NCI-H1436 treated with DMSO at 0.1 percent for 48 hours (cell line): ENCODE data around the gene SIRPG.
"Not testable (repeated sequence)": the region's sequence is repeated elsewhere in the genome, so short reads cannot be mapped to it uniquely, and the experiment has no call there.

ENCODE experiments used
- DNase-seq: peaks from one replicate; lab custom pipeline; 2025; lab: John Stamatoyannopoulos, UW

Gene SIRPG

DNA sequence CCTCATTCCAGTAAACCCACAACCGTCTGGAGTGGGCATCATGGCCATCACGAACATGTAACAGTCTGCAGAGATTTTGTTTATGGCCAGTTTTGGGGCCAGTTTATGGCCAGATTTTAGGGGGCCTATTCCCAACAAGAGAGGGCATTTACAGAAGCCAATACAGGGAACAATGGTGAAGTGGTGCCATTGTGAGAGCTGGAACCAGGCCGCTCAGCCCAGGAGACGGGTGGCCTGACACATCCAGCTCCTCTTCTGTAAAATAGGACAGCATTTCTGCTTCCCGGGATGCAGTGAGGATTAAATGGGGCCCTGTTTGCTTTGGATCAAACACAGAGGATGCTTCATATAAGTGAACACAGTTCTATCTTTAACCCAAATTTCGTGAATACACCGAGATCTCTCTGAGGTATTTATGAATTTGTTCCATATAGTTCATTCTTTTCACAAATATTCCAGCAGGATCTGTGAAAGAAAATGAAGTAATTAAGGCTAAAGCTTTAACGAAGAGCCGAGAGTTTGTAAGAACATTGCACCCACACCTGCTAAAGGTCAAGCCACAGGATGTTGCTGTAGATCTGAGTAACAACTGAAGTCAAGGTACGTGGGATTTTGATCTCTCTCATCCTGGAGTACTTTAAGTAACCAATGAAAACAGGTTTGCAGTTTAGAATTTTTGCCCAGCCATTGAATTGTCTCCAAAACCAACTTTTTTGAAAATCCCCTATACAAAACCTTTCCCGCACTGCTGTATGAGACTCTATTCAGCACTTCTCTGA, 14.5 kb upstream of the SIRPG start:
- DNase-seq, result no peak

GRCh38 chr20:1669304-1669703, 11.7 kb upstream of the SIRPG start:
- DNase-seq, result no peak

DNA sequence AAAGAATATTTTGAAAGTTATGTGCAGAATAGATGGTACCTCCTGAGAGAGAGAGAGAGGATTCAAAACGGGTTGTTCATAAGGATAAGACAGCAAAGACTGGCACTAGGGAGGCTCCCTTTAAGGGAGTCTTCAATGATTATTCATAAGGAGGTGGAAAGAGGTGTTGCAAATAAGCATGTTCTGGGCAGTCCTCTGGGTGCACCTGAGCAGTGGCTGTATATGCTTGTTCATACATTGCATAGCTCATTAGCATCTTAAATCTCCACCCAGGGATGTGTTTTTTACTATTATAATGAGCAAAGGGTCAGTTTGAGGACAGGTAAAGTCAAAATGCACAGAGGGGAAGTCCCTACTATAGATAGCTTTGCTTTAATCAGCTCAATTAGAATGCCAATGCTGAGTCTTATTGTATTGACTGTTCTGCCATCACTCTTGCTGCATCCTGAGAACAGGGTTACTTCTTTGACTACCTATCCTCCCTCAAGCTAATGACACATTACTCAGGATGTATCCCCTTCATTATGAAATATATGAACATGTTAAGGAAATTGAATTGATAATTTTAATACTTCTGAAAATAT, 10.0 kb upstream of the SIRPG start:
- no peak for DNase-seq

GRCh38 chr20:1666802-1667201, 9.2 kb upstream of the SIRPG start:
- DNase-seq, result no peak

- DNase-seq, result no peak
Observed at GRCh38 chr20:1665345-1665744, 7.8 kb upstream of the SIRPG start.

- no peak for DNase-seq
Observed at GRCh38 chr20:1664911-1665310, 7.3 kb upstream of the SIRPG start.

DNA sequence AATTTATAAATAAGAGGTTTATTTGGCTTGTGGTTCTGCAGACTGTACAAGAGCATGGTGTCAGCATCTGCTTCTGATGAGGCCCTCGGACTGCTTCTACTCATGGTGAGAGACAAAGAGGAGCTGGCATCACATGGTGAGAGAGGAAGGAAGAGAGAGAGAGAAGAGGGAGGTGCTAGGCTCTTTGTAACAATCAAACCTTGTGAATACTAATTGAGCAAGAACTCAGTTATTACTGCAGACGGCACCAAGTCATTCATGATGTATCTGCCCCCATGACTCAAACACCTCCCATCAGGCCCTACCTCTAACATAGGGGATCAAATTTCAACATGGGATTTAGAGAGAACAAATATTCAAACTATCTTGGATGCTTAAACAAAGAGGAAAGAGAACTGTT, 6.3 kb upstream of the SIRPG start:
- no peak for DNase-seq

DNA sequence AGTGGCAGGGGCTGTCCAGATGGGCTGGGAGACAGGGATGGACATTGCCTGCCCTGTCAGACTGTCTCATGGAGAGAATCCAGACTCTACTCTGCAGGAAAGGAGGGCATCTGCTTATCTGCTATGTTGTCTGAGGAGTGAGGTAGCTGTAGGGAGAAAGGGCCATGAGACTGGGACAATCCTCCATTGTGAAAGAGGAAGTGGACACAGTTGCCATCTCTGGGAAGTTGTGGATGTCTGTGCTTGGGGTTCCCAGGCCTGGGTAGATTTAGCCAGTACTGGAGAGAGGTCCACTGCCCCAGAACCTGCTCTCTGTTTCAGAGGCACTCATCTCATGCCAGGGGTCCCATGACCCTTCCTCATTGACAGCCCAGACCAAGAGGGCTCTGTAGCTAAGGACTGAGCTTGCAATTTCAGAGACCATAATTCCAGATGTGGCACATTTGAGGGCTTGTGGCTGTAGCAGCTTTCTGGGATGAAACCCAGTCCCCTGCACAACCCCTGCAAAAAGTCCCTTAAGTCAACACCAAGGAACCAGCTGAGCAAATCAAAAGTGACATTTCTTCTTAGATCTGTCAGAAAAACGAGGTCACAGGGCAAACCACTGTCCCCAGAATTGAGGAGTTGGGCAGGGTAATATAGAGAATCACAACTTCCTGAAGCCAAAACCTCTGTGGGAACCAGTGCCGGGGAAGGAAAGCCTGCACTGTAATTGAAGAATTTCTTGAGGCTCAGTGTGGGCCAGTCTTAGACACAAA, 4.1 kb upstream of the SIRPG start:
- no peak for DNase-seq

GRCh38 chr20:1660246-1660645, 2.7 kb upstream of the SIRPG start:
- no peak for DNase-seq

GRCh38 chr20:1656844-1657243, 735 bp downstream of the SIRPG start:
- no peak for DNase-seq

GRCh38 chr20:1654996-1655395, 2.6 kb downstream of the SIRPG start:
- no peak for DNase-seq

GRCh38 chr20:1652960-1653359, 4.6 kb downstream of the SIRPG start:
- no peak for DNase-seq

DNA sequence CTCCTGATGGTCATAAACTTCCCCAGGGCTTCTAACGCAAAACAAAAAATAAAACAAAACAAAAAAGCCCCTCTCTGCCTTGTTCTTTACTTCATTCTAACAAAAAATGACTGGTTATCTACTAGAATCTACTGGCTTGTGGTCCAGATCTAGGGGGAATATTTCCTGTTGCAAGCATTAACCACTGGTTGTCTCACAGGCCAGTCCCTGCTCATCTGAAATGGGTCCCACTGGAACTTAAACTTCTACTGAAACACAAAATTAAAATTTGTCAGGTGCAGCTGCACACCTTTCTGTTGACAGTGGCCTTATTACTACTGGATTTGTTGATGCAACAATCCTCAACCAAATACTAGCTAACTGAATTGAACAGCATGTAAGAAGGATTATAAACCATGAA, 5.5 kb downstream of the SIRPG start:
- no peak for DNase-seq

GRCh38 chr20:1651268-1652058, 6.1 kb downstream of the SIRPG start:
- no peak for DNase-seq

- no peak for DNase-seq
Observed at GRCh38 chr20:1648101-1648500, 9.5 kb downstream of the SIRPG start.

- no peak for DNase-seq
Observed at GRCh38 chr20:1646975-1647431, 10.6 kb downstream of the SIRPG start.

- DNase-seq, result no peak
Observed at GRCh38 chr20:1644101-1644962, 13.2 kb downstream of the SIRPG start.

DNA sequence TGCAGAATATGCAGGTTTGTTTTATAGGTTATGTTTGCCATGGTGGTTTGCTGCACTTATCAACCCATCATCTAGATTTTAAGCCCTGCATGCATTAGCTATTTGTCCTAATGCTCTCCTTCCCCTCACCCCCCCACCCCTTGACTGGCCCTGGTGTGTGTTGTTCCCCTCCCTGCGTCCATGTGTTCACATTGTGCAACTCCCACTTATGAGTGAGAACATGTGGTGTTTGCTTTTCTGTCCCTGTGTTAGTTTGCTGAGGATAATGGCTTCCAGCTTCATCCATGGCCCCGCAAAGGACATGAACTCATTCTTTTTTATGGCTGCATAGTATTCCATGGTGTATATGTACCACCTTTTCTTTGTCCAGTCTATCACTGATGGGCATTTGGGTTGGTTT, 18.9 kb downstream of the SIRPG start:
- DNase-seq, result not testable (repeated sequence)

GRCh38 chr20:1637755-1638154, 19.8 kb downstream of the SIRPG start:
- DNase-seq, result no peak

GRCh38 chr20:1637226-1637625, 20.4 kb downstream of the SIRPG start:
- DNase-seq, result no peak

GRCh38 chr20:1636621-1637020, 21.0 kb downstream of the SIRPG start:
- no peak for DNase-seq
